GM12878 (cell line): ENCODE results near the gene SPAG7. TPM values are rescaled to one million over a fixed set of nuclear protein-coding genes. Genes with fewer than 3 reads are reported as not detected.

Experiments
- BCL3 ChIP-seq: IDR thresholded peaks from 2 replicates; pipeline ENCODE4 v1.6.1; 2011; ENCODE audit warnings: borderline replicate concordance, low read depth, mild to moderate bottlenecking, moderate library complexity, low read length; ENCODE audit not compliant: insufficient read depth, poor library complexity, severe bottlenecking
- BHLHE40 ChIP-seq, 2 experiments: fragments of 450-650 bp in 1 of 2; IDR thresholded peaks; 2 replicates each; pipeline ENCODE4 v1.6.1; 2011 to 2017; ENCODE audit warnings: low read depth in 2 of 2, borderline replicate concordance in 1 of 2, improper control_type of control experiment in 1 of 2, low read length in 1 of 2, mild to moderate bottlenecking in 1 of 2
- CBFB ChIP-seq: IDR thresholded peaks from 2 replicates; pipeline ENCODE4 v1.6.1; 2016; ENCODE audit warnings: antibody characterized with exemption, low read depth
- CHD1 ChIP-seq: IDR thresholded peaks from 2 replicates; pipeline ENCODE4 v1.6.1; 2012; ENCODE audit warnings: low read depth, low read length, improper control_type of control experiment
- CHD2 ChIP-seq: IDR thresholded peaks from 2 replicates; pipeline ENCODE4 v1.6.1; 2011; ENCODE audit warnings: low read depth, low read length, improper control_type of control experiment, borderline replicate concordance
- CTCF ChIP-seq, 3 experiments: IDR thresholded peaks in 2 of 3; conservative IDR thresholded peaks in 1 of 3; 2 replicates each; pipeline ENCODE4 v1.5.1; 2011; ENCODE audit warnings: low read depth in 3 of 3, low read length in 3 of 3, mild to moderate bottlenecking in 3 of 3, control low read depth in 2 of 3, moderate library complexity in 2 of 3, inconsistent platforms in 1 of 3, mixed read lengths in 1 of 3; ENCODE audit not compliant: control insufficient read depth in 2 of 3, insufficient read depth in 1 of 3; ENCODE audit errors: extremely low read depth in 1 of 3
- EED ChIP-seq: sonication (generic); IDR thresholded peaks from 2 replicates; pipeline ENCODE4 v1.6.1; 2016; ENCODE audit warnings: antibody characterized with exemption, low read depth
- ETV6 ChIP-seq, 2 experiments: fragments of 450-650 bp in 1 of 2; IDR thresholded peaks in 1 of 2; conservative IDR thresholded peaks in 1 of 2; 2 replicates each; pipeline ENCODE4 v1.6.1; 2014; ENCODE audit warnings: antibody characterized with exemption in 1 of 2, borderline replicate concordance in 1 of 2, low read depth in 1 of 2, mild to moderate bottlenecking in 1 of 2, moderate library complexity in 1 of 2
- FOXM1 ChIP-seq: IDR thresholded peaks from 2 replicates; pipeline ENCODE4 v1.6.1; 2012; ENCODE audit warnings: low read depth, mild to moderate bottlenecking, inconsistent platforms, low read length, moderate library complexity
- JUNB ChIP-seq: IDR thresholded peaks from 2 replicates; pipeline ENCODE4 v1.6.1; 2016; ENCODE audit warnings: antibody characterized with exemption, mild to moderate bottlenecking
- KDM1A ChIP-seq: fragments of 200-600 bp; sonication (generic); IDR thresholded peaks from 2 replicates; pipeline ENCODE4 v1.6.1; 2016; ENCODE audit warnings: borderline replicate concordance
- MEF2A ChIP-seq: IDR thresholded peaks from 2 replicates; pipeline ENCODE4 v1.6.1; 2011; ENCODE audit warnings: low read depth, mild to moderate bottlenecking, low read length, moderate library complexity; ENCODE audit not compliant: insufficient read depth
- MTA3 ChIP-seq: IDR thresholded peaks from 2 replicates; pipeline ENCODE4 v1.6.1; 2012; ENCODE audit warnings: low read length, inconsistent platforms, borderline replicate concordance
- NFIC ChIP-seq: IDR thresholded peaks from 2 replicates; pipeline ENCODE4 v1.6.1; 2012; ENCODE audit warnings: low read depth, mild to moderate bottlenecking, inconsistent platforms, low read length, moderate library complexity
- NR2C1 ChIP-seq: fragments of 450-650 bp; IDR thresholded peaks from 2 replicates; pipeline ENCODE4 v1.6.1; 2017; ENCODE audit warnings: antibody characterized with exemption, mild to moderate bottlenecking, moderate library complexity
- PBX3 ChIP-seq: IDR thresholded peaks from 2 replicates; pipeline ENCODE4 v1.6.1; 2011; ENCODE audit warnings: mild to moderate bottlenecking, low read depth, low read length, moderate library complexity; ENCODE audit not compliant: insufficient replicate concordance
- PKNOX1 ChIP-seq: fragments of 450-650 bp; IDR thresholded peaks from 2 replicates; pipeline ENCODE4 v1.6.1; 2016; ENCODE audit warnings: mild to moderate bottlenecking
- PML ChIP-seq: IDR thresholded peaks from 2 replicates; pipeline ENCODE4 v1.6.1; 2012; ENCODE audit warnings: low read length, inconsistent platforms
- POLR2A ChIP-seq: IDR thresholded peaks from 2 replicates; pipeline ENCODE4 v1.6.1; 2011; ENCODE audit warnings: low read depth, mild to moderate bottlenecking, low read length
- SIN3A ChIP-seq: IDR thresholded peaks from 2 replicates; pipeline ENCODE4 v1.6.1; 2012; ENCODE audit warnings: low read depth, low read length, improper control_type of control experiment
- SMAD1 ChIP-seq: fragments of 450-650 bp; IDR thresholded peaks from 2 replicates; pipeline ENCODE4 v1.6.1; 2018; ENCODE audit warnings: mild to moderate bottlenecking, low read depth; ENCODE audit not compliant: partially characterized antibody
- SMAD5 ChIP-seq: IDR thresholded peaks from 2 replicates; pipeline ENCODE4 v1.6.1; 2016; ENCODE audit warnings: antibody characterized with exemption, low read depth
- SREBF2 ChIP-seq: IDR thresholded peaks from 2 replicates; pipeline ENCODE4 v1.6.1; 2012; ENCODE audit warnings: mild to moderate bottlenecking, low read length
- TBL1XR1 ChIP-seq: IDR thresholded peaks from 2 replicates; pipeline ENCODE4 v1.6.1; 2012; ENCODE audit warnings: low read depth, low read length, improper control_type of control experiment
- TCF3 ChIP-seq: IDR thresholded peaks from 2 replicates; pipeline ENCODE4 v1.6.1; 2012; ENCODE audit warnings: low read depth, mild to moderate bottlenecking, low read length, borderline replicate concordance; ENCODE audit not compliant: insufficient read depth
- ZNF217 ChIP-seq: fragments of 450-650 bp; IDR thresholded peaks from 2 replicates; pipeline ENCODE4 v1.6.1; 2017; ENCODE audit warnings: antibody characterized with exemption, mild to moderate bottlenecking
- polyA plus RNA-seq, 11 experiments: library from polyadenylated mRNA; depleted of rRNA in 4 of 11; unstranded in 6 of 11; stranded (reverse) in 5 of 11; fragments of >200 nt; fragmentation: Nextera tagmentation in 4 of 11; fragmentation: Illumina TruSeq in 1 of 11; extraction: Ambion mirVana in 4 of 11; extraction: Trizol in 1 of 11; gene quantifications; 1 replicate in 1 of 11; 2 replicates in 10 of 11; pipeline versions ENCODE4 v1.2.1 to v1.2.3, GENCODE V29; 2011 to 2016; ENCODE audit warnings: inconsistent platforms in 2 of 11, missing spikeins in 2 of 11, low read depth in 1 of 11
- total RNA-seq, 4 experiments: library from RNA; depleted of rRNA in 3 of 4; stranded (reverse); fragments of >200 nt in 3 of 4; fragmentation: Illumina TruSeq in 1 of 4; extraction: Trizol in 1 of 4; gene quantifications; 2 replicates each; pipeline versions ENCODE4 v1.2.1 to v1.2.3, GENCODE V29; 2013 to 2021

The SPAG7 gene
- total and polyA plus RNA-seq, 10 of the 15 experiments (the other 5 are each of a cell fraction or from before 2014, with no cell fraction given) = 7.9 to 146 (median 88.7) TPM

- no peak for TF ChIP-seq CHD1
- TF ChIP-seq SREBF2 = no peak
- no peak for TF ChIP-seq FOXM1
- peak; percentile 21; the same call in 1 of the 2 replicates for TF ChIP-seq SMAD5
- TF ChIP-seq TCF3 = 0 out of 2 replicates have a peak, but pooled peaks have one; percentile 23
- TF ChIP-seq BHLHE40 (IDR thresholded peaks at IDR 0.05; ENCODE audit: borderline replicate concordance in 1 of 2, low read depth in 2 of 2, low read length in 1 of 2) = peak; percentile 53 to 92; a peak in 3 of 4 replicates
- TF ChIP-seq NFIC = no peak
- TF ChIP-seq NR2C1 = peak; percentile 69
- TF ChIP-seq PKNOX1 = peak; percentile 19; the same call in 1 of the 2 replicates
- peak; percentile 54 for TF ChIP-seq BCL3
- TF ChIP-seq PML = no peak
- TF ChIP-seq ZNF217 = no peak
- no peak for TF ChIP-seq PBX3
- peak; percentile 54; the same call in 1 of the 2 replicates for TF ChIP-seq EED
- no peak for TF ChIP-seq MTA3
- TF ChIP-seq TBL1XR1 = no peak; the same call in 1 of the 2 replicates
- TF ChIP-seq SMAD1 = no peak
- TF ChIP-seq ETV6 (conservative IDR thresholded peaks at IDR 0.05 in 1 of 2, IDR thresholded peaks at IDR 0.05 in 1 of 2; ENCODE audit: borderline replicate concordance in 1 of 2, low read depth in 1 of 2) = peak in 1 of 2 experiments; percentile 87; a peak in 2 of 4 replicates
- TF ChIP-seq SIN3A = no peak
- no peak for TF ChIP-seq JUNB
- no peak for TF ChIP-seq CTCF (IDR thresholded peaks at IDR 0.05 in 2 of 3, conservative IDR thresholded peaks at IDR 0.05 in 1 of 3; ENCODE audit: control insufficient read depth in 2 of 3, extremely low read depth in 1 of 3, insufficient read depth in 1 of 3, low read depth in 3 of 3, low read length in 3 of 3)
- 0 out of 2 replicates have a peak, but pooled peaks have one; percentile 11 for TF ChIP-seq CHD2
- no peak for TF ChIP-seq MEF2A
- no peak for TF ChIP-seq KDM1A
- peak; percentile 51; the same call in 1 of the 2 replicates for TF ChIP-seq CBFB
- TF ChIP-seq POLR2A = peak; percentile 78
Observed at GRCh38 chr17:4947411-4948165, 20.0 kb downstream of the SPAG7 start (continued).
